Left renal cortex interstitium (tissue), 4 donors: ENCODE data around the gene CNN1. TPM values are rescaled to one million over a fixed set of nuclear protein-coding genes. Genes with fewer than 3 reads are reported as not detected.

Experiments used
- DNase-seq, 4 donors: peaks; one replicate each; pipeline ENCODE4 v3.0.0-alpha.2; 2013; ENCODE audit warnings: low read depth in 4 of 4, low spot score in 2 of 4, missing footprints in 1 of 4
- polyA plus RNA-seq, 4 donors: library from polyadenylated mRNA; unstranded; fragments of 120-200 nt; gene quantifications; one replicate each; pipeline ENCODE4 v1.2.1, GENCODE V29; 2013; ENCODE audit not compliant: insufficient read length in 4 of 4

CNN1 gene
- polyA plus RNA-seq = 1 to 10 TPM; 4.2 to 5.4 (median 5.1) TPM

GRCh38 chr19:11538232-11539036, at the start of gene CNN1:
TSS of gene CNN1 (plus strand) at chr19:11538851. CDS start at chr19:11538928, 77 bp downstream.
- no peak for DNase-seq

GRCh38 chr19:11489378-11489777, 49.3 kb upstream of the CNN1 start:
- DNase-seq = no peak

DNA sequence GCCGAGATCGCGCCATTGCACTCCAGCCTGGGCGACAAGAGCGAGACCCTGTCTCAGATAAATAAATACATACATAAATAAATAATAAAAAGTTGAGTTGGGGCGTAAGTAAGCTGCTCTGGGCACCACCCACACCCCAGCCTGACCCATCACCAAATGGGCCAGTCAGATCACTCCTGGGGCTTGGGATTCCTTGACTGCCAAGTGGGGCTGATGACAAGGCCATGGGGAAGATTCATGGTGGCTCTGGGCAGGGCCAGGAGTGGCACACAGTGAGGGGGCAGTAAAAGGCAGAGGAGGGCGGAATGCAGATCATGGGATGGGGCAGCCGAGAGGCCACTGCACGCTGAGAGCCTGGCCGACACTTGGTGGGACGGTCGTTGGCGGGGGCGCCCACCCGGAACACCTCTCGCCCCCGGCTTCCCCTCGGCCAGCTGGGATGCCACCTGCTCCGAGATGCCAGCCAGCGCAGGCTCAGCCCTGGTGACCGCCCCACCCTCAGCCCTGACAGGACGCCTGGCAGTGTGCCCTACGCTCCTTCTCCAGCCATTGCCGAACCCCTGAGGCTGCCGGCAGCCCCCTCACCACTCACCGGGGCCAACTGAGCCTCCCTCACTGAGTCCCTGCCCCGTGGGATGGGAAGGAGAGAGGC, 43.9 kb upstream of the CNN1 start:
- no peak for DNase-seq

GRCh38 chr19:11495481-11495880, 43.2 kb upstream of the CNN1 start:
- no peak for DNase-seq

- DNase-seq = no peak
Measured at GRCh38 chr19:11495885-11496284, 42.8 kb upstream of the CNN1 start.

- no peak for DNase-seq
Measured at GRCh38 chr19:11496391-11497163, 42.1 kb upstream of the CNN1 start.

DNA sequence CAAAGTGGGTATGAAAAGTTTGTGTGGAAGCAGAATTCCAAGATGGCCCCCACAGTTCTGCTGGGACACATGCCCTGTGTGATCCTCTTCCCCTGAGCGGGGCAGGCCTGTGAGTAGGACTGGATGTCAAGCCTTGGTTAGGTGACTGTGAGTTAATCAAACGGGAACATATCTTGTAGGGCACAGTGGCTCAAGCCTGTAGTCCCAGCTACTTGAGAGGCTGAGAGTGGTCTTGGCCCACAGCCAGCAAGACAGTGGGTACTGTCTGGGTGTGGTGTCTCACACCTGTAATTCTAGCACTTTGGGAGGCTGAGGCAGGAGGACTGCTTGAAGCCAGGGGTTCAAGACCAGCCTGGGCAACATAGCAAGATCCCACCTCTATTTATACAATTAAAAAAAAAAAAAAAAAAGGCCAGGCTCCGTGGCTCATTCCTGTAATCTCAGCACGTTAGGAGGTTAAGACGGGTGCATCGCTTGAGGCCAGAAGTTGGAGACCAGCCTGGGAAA, 39.4 kb upstream of the CNN1 start:
- no peak for DNase-seq

GRCh38 chr19:11499890-11500420, 38.7 kb upstream of the CNN1 start:
- DNase-seq = no peak

GRCh38 chr19:11504502-11505031, 34.1 kb upstream of the CNN1 start:
- no peak for DNase-seq

DNA sequence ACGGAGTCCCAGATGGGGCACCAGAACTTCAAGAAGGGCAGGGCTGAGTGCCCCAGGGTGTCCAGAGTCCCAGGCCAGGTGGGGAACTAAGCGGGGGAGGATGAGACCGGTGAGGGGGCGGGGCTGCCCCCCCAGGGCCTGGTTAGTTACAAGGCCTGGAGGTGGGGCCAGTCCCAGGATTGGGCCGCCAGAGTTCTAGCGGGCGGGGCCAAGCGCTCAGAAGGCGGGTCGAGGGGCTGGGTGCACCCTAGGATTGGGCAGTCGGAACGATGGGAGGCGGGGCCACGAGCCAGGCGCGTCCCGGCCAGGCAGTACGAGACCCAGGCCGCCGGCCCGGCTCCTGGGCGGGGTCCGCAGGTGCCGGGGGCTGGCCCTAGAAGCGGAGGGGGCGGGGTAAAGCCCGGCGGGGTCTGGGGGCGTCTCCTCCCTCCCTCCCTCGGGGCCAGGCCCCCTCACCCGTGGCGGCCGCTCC, 33.6 kb upstream of the CNN1 start:
- peak; percentile 52 to 88 (median 84) for DNase-seq

GRCh38 chr19:11505504-11506100, 33.0 kb upstream of the CNN1 start, which contains the start of gene ZNF653:
TSS of gene ZNF653 (minus strand) at chr19:11505839. CDS start at chr19:11505786, 53 bp downstream.
- DNase-seq = peak; percentile 92 to 94 (median 93)

DNA sequence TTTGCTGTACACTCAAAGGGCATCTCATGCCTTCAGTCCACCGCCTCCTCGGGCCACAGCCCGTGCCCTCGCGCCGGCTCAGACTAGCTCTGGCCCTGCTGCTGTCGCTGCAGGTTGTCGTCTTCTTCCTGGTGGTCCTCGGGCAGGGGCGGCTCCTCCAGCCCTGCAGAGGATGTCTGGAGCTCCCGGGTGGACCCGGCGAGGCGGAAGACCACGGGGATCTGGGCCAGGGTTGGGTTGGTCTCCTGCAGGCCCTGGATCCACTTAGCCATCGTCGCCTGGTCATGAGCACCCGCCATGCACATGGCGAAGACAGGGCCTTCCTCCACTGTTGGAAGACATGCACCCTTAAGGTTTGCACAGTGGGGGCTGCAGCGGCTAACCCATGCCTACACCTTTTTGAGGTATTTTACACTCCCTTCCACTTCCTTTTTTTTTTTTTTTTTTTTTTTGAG, 32.5 kb upstream of the CNN1 start:
- no peak for DNase-seq

GRCh38 chr19:11506967-11507366, 31.7 kb upstream of the CNN1 start:
- DNase-seq = no peak

- DNase-seq = no peak
Measured at GRCh38 chr19:11507370-11508078, 31.1 kb upstream of the CNN1 start.

DNA sequence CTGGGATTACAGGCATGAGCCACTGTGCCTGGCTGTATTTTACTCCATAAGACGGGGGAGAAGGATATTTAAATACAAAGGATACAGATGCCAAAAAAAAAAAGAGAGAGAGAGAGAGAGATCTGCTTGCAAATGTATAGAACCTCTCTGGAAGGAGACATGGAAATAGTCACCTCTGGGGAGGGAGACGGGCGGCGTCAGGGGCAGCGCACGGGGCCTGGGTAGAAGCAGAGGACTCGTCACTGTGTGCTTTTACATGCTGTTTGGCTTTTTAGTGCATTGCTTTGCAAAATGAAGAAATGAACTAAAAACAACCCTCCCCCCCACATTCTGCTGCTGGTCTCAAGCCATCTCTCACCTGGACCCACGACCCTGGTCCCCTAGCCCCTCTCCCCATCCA, 28.2 kb upstream of the CNN1 start:
- DNase-seq = no peak

- no peak for DNase-seq
Measured at GRCh38 chr19:11513946-11514345, 24.7 kb upstream of the CNN1 start.

GRCh38 chr19:11519138-11519537, 19.5 kb upstream of the CNN1 start:
- DNase-seq = no peak

DNA sequence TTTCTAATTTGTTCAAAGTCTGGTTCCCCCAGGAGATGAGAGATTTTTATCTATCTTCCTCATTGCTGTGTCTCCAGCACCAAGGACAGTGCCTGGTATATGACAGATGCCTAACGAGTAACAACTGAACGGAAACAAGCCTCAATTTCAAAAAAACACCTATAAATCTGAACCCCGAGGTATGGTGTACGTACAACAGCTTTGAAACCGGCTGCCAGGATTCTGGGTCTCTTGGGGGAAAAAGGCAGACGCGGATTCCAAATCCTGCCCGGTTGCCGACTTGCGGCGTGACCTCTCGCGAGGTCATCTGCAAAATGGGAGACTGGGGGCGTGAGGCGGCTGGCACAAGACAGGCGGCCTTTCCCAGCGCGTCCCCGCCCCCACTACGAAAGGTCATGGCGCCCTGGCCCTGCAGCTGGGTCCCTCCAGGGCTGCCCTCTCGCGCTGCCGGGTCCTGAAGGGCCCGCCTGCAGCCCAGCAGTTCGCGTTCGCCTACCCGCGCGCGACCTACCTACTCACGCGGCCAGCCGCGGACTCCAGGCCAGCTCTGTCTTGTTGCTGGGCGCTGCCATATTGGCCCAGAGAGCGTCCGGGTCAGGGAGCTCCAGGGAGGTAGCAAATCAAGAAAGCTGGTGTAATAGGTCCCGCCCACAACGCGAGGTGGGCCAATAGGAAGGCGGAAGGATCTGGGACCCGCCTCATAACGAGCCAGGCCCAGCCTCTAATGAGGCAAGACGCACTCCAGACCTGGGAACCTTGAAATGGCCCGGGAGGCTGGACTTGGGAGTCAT, 9.9 kb upstream of the CNN1 start, which contains the start of gene ECSIT:
Gene ECSIT (minus strand): TSS at position 584 of the 791 bp plus-strand sequence. CDS start 9,964 bp downstream, outside the sequence.
- DNase-seq = peak; percentile 88 to 96 (median 92)
